ENCODE results near the gene FRA10AC1.
A peak's percentile ranks its signal among the peaks of the same experiment; 100 is the strongest.
"Not testable (repeated sequence)": the region's sequence is repeated elsewhere in the genome, so short reads cannot be mapped to it uniquely, and the experiment has no call there.

FRA10AC1 gene

DNA sequence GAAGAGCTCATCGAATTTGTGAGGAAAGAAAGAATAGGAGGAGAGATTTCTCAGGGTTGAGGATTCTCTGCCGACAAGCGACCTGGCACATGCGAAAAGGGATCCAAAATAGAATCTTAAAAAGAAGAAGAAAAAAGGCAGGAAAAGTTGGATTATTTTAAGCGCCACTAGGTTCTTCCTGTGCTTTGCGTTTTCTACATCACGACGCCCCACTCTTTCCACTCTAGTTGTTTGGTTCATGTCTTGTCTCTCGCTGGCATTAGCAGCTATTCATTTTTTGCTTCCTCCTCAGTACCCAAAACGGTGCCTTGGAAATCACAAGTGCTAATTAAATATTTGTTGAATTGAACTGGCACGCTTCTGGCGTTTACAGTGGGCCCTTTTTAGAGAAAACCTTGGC, 674 bp upstream of the FRA10AC1 start:
- DNase-seq = peak; percentile 18

GRCh38 chr10:93701866-93702209, 554 bp downstream of the FRA10AC1 start:
- no peak for DNase-seq

DNA sequence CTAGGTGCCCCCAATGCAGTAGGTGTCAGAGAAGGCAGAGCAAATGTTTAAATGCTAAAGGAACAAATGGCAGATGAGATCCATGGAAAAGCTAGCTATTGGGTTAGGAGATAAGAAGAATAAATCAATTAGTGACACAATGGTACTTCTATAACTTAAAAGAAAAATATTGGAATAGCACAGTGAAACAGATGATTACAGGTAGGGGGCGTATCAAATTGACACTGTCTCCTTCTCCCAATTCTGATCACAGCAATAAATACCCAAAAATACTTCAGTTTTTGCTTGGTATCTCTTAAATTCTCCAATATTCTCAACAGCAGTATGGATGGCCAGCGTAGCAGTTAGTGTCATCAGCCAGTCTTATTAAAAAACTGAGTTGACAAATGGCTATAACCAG, 5.2 kb downstream of the FRA10AC1 start:
- DNase-seq = no peak

DNA sequence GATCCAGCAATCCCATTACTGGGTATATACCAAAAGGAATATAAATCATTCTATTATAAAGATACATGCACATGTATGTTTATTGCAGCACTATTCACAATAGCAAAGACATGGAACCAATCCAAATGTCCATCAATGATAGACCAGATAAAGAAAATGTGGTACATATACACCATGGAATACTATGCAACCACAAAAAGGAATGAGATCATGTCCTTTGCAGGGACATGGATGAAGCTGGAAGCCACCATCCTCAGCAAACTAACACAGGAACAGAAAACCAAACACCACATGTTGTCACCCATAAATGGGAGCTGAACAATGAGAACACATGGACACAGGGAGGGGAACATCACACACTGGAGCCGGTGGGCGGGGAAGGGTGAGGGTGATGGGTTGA, 5.8 kb downstream of the FRA10AC1 start:
- not testable (repeated sequence) for DNase-seq

DNA sequence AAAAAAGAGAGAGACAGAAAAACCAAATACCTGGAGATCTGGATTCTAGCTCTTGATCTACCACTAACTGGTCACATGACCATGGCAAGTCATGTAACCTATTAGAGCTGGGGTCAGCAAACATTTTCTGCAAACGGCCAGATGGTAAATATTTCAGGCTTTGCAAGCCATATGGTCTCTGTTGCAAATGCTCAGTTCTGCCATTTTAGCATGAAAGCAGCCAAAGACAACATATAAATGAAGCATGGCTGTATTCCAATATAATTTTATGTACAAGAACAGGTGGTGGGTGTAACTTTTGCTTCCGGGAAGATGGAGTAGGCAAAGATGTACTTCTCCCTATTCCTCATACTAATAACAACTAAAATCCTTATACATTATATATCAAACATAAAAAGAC, 6.7 kb downstream of the FRA10AC1 start:
- no peak for DNase-seq

DNA sequence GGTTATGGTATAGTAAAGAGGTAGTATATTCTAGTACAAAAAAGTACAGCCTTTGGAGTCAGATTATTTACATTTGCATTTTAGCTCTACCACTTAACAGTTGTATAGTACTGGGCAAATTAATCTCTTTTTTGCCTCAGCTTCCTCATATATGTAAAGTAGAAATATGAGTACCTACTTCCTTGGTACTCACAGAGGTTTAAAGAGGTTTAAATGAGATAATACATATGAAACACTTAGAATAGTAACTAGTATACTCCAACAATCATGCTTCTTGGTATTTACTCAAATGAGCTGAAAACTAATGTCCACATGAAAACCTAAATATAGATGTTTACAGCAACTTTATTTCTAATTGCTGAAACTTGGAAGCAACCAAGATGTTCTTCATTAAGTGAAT, 14.7 kb downstream of the FRA10AC1 start:
- no peak for DNase-seq

GRCh38 chr10:93680412-93681047, 21.9 kb downstream of the FRA10AC1 start:
- DNase-seq = peak; percentile 15

- DNase-seq = no peak
These were observed 23.4 kb downstream of the FRA10AC1 start for GRCh38 chr10:93678805-93679587.

DNA sequence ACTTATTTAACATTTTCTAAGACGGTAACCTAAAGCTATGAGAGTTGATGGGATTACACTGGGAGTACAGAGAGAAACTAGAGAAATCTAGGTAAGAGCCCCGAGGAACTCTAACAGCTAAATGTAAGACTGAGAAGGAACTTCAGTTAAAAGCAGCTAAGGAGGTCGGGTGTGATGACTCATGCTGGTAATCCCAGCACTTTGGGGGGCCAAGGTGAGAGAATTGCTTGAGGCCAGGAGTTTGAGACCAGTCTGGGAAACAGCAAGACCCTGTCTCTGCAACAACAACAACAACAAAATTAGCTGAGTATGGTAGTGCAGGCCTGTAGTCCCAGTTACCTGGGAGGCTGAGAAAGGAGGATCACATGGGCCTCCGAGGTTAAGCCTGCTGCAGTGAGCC, 24.0 kb downstream of the FRA10AC1 start:
- no peak for DNase-seq

GRCh38 chr10:93673791-93674190, 28.6 kb downstream of the FRA10AC1 start:
- no peak for DNase-seq

DNA sequence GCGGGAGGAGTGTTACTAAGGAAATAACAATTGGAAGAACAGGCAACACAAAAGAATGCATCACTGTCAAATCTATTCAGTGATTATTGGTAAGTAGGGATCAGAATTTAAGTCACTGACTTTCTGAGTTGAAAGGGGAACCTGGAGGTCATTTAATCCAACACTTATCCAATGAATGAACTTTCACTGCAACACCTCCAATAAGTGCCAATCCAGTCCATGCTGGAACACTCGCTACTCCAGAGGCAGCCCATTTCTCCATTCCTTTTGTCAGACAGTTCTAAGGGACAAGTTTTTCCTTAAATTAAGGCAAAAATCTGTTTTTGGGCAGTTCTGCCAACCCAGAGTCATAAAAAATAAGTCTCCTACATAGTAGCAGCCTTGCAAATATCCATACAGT, 29.5 kb downstream of the FRA10AC1 start:
- DNase-seq = no peak

GRCh38 chr10:93672022-93672678, 30.2 kb downstream of the FRA10AC1 start:
- no peak for DNase-seq

GRCh38 chr10:93671042-93671441, 31.4 kb downstream of the FRA10AC1 start:
- DNase-seq = no peak

- DNase-seq = no peak
These were observed 32.0 kb downstream of the FRA10AC1 start for GRCh38 chr10:93670372-93670771.

- no peak for DNase-seq
These were observed 34.6 kb downstream of the FRA10AC1 start for GRCh38 chr10:93667795-93668194.

DNA sequence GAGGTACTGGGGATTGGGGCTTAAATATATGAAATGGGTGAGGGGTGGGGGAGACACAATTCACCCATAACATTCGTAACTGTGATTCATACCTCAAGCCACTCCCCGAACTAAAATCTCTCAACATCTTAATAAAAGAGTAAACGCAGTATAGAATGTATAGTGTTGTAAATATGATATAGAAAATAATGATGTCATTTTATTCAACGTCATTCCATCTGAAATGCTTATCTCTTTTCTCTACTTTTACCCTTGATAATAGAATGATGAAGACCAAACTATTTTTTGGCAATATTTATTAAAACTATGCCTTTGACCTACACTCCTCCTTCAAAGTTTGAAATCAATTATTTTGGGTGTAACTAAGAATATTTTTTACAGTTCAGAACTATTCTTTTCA, 36.4 kb downstream of the FRA10AC1 start:
- no peak for DNase-seq

DNA sequence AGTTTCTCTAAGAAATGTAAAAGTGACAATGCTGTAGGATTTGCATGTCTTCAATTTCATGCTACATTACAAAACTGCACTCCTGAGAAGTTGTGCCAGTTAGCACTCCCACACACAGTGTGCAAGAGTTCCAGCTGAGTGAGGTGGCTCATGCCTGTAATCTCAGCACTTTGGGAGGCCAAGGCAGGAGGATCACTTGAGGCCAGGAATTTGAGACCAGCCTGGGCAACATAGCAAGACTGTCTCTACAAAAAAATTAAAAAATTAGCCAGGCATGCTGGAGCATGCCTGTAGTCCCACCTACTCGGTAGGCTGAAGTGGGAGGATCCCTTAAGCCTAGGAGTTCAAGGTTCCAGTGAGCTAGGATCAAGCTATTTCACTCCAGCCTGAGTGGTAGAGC, 44.6 kb downstream of the FRA10AC1 start:
- DNase-seq = no peak

- DNase-seq = no peak
These were observed 46.2 kb downstream of the FRA10AC1 start for GRCh38 chr10:93656155-93656554.

DNA sequence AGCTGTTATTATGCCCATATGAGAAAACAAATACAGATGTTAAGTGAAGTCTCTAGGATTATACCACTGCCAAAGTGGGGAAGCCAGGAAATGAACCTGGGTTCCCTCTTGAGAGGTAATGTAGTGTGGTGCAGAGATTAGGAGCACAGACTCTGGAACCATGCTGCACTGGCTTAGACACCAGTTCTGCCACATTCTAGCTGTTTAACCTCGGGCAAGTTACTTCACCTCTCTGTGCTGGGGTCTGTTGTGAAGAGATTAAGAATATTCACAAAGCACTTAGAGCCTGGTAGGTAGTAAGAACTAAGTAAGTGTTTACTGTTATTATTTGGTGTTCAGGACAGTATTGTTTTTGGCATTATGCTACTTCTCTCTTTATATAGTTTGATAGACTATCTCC, 48.2 kb downstream of the FRA10AC1 start:
- no peak for DNase-seq

DNA sequence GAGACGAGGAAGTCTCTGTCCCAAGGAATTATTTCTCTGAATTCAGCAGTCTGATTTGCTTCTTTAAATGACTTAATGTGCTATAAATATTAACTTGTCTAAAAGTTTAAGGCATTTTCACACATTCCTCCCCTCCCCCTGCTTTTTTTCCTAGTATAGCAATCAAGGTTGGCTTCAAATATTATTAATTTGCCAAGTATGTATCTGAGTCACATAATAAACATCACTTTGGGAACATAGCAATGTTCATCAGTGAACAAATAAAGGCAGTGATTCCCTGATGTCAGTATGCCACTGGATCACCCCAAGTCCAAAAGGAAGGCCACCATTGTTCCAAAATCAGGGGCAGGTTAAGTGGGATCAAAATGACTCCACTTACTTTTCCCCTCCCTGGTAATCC, 49.5 kb downstream of the FRA10AC1 start:
- no peak for DNase-seq

DNA sequence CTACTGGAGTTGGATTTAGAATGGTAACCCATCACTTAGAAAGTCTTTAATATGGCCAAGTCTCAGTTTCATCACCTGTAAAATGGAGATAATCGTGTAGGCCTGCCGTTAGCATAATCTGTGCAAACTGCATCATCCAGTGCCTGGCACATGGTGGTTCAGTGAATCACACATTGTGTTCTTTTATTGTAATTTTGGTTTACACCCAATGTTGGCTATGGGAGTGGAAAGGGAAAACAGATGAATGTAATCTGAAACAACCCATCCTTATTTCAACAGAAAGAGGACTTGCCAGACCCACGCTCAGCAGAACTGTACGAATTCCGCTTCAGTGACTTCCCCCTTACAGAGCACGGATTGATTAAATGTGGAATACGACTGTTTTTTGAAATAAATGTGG, 62.6 kb downstream of the FRA10AC1 start:
- no peak for DNase-seq

- DNase-seq = no peak
These were observed 71.5 kb downstream of the FRA10AC1 start for GRCh38 chr10:93630625-93631557.

- no peak for DNase-seq
These were observed 72.6 kb downstream of the FRA10AC1 start for GRCh38 chr10:93629647-93630305.

All from NCI-H2029 (cell line).